Measurements from ENCODE around the gene BPIFA1. TPM values are rescaled to one million over a fixed set of nuclear protein-coding genes. Genes with fewer than 3 reads are reported as not detected.

The BPIFA1 gene
- polyA plus RNA-seq, 1 experiment: not detected

DNA sequence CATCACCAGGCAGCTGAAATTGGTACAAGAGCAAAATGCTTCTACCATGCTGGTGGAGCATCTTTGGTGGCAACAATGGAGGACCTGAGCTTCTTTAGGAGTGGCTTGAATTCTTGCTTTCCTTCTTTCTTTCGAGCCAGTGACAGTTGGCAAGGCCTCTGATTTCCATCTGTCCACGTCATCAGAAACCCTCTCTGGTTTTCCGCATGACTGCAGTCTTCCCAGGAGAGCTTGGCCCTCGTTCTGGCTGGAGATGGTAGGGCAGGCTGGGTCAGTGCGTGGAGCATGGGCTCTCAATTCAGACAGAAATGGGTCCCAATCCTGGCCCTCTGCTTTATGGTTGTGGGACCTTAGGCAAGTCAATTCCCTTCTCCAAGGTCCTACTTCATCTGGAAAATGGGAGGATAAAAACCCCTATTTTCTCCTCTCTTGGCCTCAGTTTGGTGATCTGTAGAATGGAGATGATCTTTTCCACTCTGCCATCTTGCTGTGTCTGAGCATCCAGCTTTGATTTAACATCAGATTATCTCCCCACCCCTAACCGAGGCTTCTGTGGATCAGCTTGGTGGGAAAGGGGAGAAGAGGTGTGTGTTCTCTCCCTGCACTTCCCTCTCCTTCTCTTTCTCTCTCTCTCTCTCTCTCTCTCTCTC lies 43.6 kb downstream of the BPIFA1 start:
- TF ChIP-seq CTCF (IDR thresholded peaks at IDR 0.05; ENCODE audit: low read depth, low read length): no peak
- H3K27ac ChIP-seq (ENCODE audit: low read depth, low read length): no peak overlapping the region

GRCh38 chr20:33280000-33280680 lies 44.3 kb downstream of the BPIFA1 start:
- ChIA-PET POLR2A (no interaction called here), CTCF (no interaction called here)
- H3K4me3 ChIP-seq (ENCODE audit: low read depth, low read length): no peak overlapping the region
- no peak overlapping the region for H3K27ac ChIP-seq (ENCODE audit: low read depth, low read length)
- no peaks in the 10 kb centered on the region for H3K9me3 ChIP-seq (ENCODE audit: control insufficient read depth, insufficient read depth, low read length)
- TF ChIP-seq CTCF (IDR thresholded peaks at IDR 0.05; ENCODE audit: low read depth, low read length): no peak
- no peak for DNase-seq (ENCODE audit: low read depth, low spot score)
- peaks cover 18% of the 10 kb centered on the region for H3K27me3 ChIP-seq (ENCODE audit: control insufficient read depth, insufficient read depth, low read length)

More for the DNA sequence above, 43.6 kb downstream of the BPIFA1 start:
- CTCF ChIA-PET: no interaction called here
- POLR2A ChIA-PET: no interaction called here
- Histone ChIP-seq H3K27me3 (ENCODE audit: control insufficient read depth, insufficient read depth, low read length) (peaks cover 14% of the 10 kb centered on the region), H3K4me3 (ENCODE audit: low read depth, low read length) (no peak overlapping the region), H3K9me3 (ENCODE audit: control insufficient read depth, insufficient read depth, low read length) (no peaks in the 10 kb centered on the region)
- no peak for DNase-seq (ENCODE audit: low read depth, low spot score)

DNA sequence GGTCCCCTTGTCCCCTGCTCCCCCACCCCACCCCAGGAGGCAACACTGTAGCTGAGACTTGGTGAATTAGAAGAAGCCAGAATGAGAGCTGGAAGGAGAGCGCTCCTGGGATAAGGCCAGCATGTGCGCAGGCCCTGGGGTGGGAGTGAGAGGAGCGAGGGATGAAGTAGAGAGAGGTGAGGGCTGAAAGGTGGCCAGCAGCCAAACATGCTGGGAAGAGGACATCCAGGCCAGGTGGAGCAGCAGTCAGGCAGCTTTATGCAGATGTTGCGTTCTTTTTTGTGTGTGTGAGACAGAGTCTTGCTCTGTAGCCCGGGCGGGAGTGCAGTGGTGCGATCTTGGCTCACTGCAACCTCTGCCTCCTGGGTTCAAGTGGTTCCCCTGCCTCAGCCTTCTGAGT lies 45.0 kb downstream of the BPIFA1 start:
- Histone ChIP-seq H3K27ac (ENCODE audit: low read depth, low read length) (no peak overlapping the region), H3K9me3 (ENCODE audit: control insufficient read depth, insufficient read depth, low read length) (no peaks in the 10 kb centered on the region), H3K4me3 (ENCODE audit: low read depth, low read length) (no peak overlapping the region), H3K27me3 (ENCODE audit: control insufficient read depth, insufficient read depth, low read length) (peaks cover 18% of the 10 kb centered on the region)
- no peak for DNase-seq (ENCODE audit: low read depth, low spot score)
- TF ChIP-seq CTCF (IDR thresholded peaks at IDR 0.05; ENCODE audit: low read depth, low read length): no peak
- CTCF ChIA-PET: no interaction called here
- POLR2A ChIA-PET: no interaction called here

DNA sequence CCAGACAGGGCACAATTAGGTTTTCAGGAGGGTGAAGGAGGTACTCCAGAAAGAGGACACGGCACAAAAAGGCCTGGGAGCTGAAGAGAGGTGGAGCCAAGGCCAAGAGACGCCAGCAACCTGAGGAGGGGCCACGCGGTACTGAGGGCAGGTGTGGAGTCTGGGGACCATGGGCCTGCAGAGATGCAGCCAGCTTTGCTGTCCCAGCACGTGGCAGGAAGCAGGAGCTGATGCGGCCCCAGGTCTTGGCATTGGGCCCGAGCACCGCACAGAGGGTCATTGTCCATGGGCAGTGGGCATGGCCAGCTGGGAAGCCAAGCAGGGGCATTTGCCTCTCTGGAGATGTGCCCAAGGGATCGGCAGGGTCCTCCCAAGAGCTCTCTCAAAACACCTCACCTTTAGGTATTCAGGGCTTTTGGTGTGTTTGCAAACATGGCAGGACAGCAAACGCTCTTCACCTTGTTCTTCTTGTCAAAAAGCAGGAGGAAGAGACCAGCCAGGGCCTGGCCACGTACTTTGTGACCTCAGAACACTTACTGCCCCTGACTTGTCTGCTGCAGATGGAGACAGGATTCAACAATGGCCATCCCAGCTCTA lies 45.9 kb downstream of the BPIFA1 start:
- no peak overlapping the region for H3K27ac ChIP-seq (ENCODE audit: low read depth, low read length)
- CTCF ChIA-PET: interaction anchor here (1.2 kb wide), 1 partner anchor 10 kb away, joined by 3 read pairs; no protein-coding TSS in a partner anchor
- DNase-seq (ENCODE audit: low read depth, low spot score): no peak
- H3K4me3 ChIP-seq (ENCODE audit: low read depth, low read length): no peak overlapping the region
- POLR2A ChIA-PET: no interaction called here
- H3K9me3 ChIP-seq (ENCODE audit: control insufficient read depth, insufficient read depth, low read length): no peaks in the 10 kb centered on the region
- TF ChIP-seq CTCF (IDR thresholded peaks at IDR 0.05; ENCODE audit: low read depth, low read length): no peak
- H3K27me3 ChIP-seq (ENCODE audit: control insufficient read depth, insufficient read depth, low read length): peaks cover 12% of the 10 kb centered on the region
